AG04450 (cell line): ENCODE measurements around the gene PCDHA10. TPM values are rescaled to one million over a fixed set of nuclear protein-coding genes. Genes with fewer than 3 reads are reported as not detected.
"Not testable (repeated sequence)": the region's sequence is repeated elsewhere in the genome, so short reads cannot be mapped to it uniquely, and the experiment has no call there.

Source experiments
- CTCF ChIA-PET: fragments of 300-600, 350-600 bp; formaldehyde crosslinking; extraction: SDS; loops from one replicate; lab custom pipeline; 2022; ENCODE audit warnings: antibody characterized with exemption, inconsistent platforms; lab: Charles Lee
- POLR2A ChIA-PET: fragments of 350-600 bp; formaldehyde crosslinking; extraction: SDS; loops from one replicate; lab custom pipeline; 2021; ENCODE audit warnings: antibody characterized with exemption, inconsistent platforms; lab: Yijun Ruan, JAX
- DNase-seq: peaks from one replicate; pipeline ENCODE4 v3.0.0-alpha.2; 2011; ENCODE audit warnings: low read depth, low spot score
- H3K27ac ChIP-seq: one replicate; pipeline ENCODE4 v1.5.1; 2012; ENCODE audit warnings: low read depth, low read length, control low read depth
- H3K27me3 ChIP-seq: one replicate; pipeline ENCODE4 v1.6.0; 2012; ENCODE audit warnings: low read length; ENCODE audit not compliant: control insufficient read depth, insufficient read depth
- H3K4me3 ChIP-seq: 2 replicates; pipeline ENCODE4 v1.5.1; 2011; ENCODE audit warnings: mild to moderate bottlenecking, low read depth, low read length, control low read depth
- H3K9me3 ChIP-seq: 2 replicates; pipeline ENCODE4 v1.5.1; 2012; ENCODE audit warnings: low read length; ENCODE audit not compliant: control insufficient read depth, insufficient read depth
- polyA plus RNA-seq: library from polyadenylated mRNA; depleted of rRNA; stranded (reverse); fragments of >200 nt; gene quantifications from 2 replicates; pipeline ENCODE4 v1.2.3, GENCODE V29; 2011
- TF ChIP-seq, protein P1 (sequence below): IDR thresholded peaks from 2 replicates; pipeline ENCODE4 v1.5.1; 2011; ENCODE audit warnings: low read depth, low read length, control low read depth, inconsistent platforms

The PCDHA10 gene
- polyA plus RNA-seq, 1 experiment: 0.01 TPM

DNA sequence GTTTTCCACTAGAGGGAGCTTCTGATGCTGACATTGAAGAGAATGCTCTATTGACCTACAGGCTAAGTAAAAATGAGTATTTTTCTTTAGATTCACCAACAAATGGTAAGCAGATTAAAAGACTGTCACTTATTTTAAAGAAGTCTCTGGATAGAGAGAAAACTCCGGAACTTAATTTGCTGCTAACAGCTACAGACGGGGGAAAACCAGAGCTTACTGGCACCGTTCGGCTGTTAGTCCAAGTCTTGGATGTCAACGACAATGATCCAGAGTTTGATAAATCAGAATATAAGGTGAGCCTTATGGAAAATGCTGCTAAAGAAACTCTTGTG lies 13.8 kb downstream of the PCDHA10 start:
- Histone ChIP-seq H3K4me3 (no peak overlapping the region), H3K27ac (no peak overlapping the region), H3K27me3 (no peaks in the 10 kb centered on the region), H3K9me3 (peaks cover 22% of the 10 kb centered on the region)
- ChIA-PET CTCF (no interaction called here), POLR2A (no interaction called here)
- DNase-seq: no peak
- TF ChIP-seq, protein P1, sequence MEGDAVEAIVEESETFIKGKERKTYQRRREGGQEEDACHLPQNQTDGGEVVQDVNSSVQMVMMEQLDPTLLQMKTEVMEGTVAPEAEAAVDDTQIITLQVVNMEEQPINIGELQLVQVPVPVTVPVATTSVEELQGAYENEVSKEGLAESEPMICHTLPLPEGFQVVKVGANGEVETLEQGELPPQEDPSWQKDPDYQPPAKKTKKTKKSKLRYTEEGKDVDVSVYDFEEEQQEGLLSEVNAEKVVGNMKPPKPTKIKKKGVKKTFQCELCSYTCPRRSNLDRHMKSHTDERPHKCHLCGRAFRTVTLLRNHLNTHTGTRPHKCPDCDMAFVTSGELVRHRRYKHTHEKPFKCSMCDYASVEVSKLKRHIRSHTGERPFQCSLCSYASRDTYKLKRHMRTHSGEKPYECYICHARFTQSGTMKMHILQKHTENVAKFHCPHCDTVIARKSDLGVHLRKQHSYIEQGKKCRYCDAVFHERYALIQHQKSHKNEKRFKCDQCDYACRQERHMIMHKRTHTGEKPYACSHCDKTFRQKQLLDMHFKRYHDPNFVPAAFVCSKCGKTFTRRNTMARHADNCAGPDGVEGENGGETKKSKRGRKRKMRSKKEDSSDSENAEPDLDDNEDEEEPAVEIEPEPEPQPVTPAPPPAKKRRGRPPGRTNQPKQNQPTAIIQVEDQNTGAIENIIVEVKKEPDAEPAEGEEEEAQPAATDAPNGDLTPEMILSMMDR: no peak

DNA sequence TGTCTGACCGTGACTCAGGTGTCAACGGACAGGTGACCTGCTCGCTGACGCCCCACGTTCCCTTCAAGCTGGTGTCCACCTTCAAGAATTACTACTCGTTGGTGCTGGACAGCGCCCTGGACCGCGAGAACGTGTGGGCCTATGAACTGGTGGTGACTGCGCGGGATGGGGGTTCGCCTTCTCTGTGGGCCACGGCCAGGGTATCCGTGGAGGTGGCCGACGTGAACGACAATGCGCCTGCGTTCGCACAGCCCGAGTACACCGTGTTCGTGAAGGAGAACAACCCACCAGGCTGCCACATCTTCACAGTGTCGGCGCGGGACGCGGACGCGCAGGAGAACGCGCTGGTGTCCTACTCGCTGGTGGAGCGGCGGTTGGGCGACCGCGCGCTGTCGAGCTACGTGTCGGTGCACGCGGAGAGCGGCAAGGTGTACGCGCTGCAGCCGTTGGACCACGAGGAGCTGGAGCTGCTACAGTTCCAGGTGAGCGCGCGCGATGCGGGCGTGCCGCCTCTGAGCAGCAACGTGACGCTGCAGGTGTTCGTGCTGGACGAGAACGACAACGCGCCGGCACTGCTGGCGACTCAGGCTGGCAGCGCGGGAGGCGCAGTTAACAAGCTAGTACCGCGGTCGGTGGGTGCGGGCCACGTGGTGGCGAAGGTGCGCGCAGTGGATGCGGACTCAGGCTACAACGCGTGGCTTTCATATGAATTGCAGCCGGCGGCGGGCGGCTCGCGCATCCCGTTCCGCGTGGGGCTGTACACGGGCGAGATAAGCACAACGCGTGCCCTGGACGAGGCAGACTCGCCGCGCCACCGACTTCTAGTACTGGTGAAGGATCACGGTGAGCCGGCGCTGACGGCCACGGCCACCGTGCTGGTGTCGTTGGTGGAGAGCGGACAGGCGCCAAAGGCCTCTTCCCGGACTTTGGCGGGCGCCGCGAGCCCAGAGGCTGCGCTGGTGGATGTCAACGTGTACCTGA lies 14.8 kb downstream of the PCDHA10 start:
- no peak overlapping the region for H3K4me3 ChIP-seq
- H3K9me3 ChIP-seq: peaks cover 26% of the 10 kb centered on the region
- DNase-seq: no peak
- H3K27ac ChIP-seq: no peak overlapping the region
- CTCF ChIA-PET: no interaction called here
- TF ChIP-seq, protein P1: no peak
- H3K27me3 ChIP-seq: no peaks in the 10 kb centered on the region
- POLR2A ChIA-PET: no interaction called here

DNA sequence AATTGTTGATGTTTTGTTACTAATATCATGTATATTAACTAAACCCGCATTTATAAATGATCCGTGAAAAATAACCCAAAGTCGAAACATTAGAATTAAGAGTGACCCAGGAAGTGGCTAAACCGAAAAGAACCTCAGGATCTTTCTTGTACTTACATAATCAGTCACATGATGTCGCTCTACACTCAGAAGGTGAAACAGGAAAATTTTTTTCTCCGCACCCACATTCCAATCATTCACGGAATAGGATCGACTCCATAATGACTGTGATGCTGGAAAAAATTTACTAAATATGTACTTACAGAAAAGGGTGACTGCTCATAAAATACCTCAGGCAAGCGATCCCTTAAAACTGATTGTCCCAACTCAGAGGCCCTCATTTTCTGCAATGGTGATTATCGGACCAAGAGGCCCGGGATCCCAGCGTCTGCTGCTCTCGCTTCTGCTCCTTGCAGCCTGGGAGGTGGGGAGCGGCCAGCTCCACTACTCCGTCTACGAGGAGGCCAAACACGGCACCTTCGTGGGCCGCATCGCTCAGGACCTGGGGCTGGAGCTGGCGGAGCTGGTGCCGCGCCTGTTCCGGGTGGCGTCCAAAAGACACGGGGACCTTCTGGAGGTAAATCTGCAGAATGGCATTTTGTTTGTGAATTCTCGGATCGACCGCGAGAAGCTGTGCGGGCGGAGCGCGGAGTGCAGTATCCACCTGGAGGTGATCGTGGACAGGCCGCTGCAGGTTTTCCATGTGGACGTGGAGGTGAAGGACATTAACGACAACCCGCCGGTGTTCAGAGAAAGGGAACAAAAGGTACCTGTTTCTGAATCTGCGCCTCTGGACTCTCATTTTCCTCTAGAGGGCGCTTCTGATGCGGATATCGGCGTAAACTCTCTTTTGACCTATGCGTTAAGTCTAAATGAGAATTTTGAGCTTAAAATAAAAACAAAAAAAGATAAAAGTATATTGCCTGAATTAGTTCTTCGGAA lies 19.7 kb downstream of the PCDHA10 start, which contains the start of gene PCDHA12:
Gene PCDHA12 (plus strand): TSS at position 224 of the 981 bp plus-strand sequence. CDS start 165 bp downstream, at position 389.
- no peak within 1 kb of the TSS for H3K27ac ChIP-seq
- H3K4me3 ChIP-seq: no peak within 1 kb of the TSS
- DNase-seq: no peak
- H3K9me3 ChIP-seq: peaks cover 34% of the 10 kb centered on the region
- ChIA-PET POLR2A (no interaction called here), CTCF (interaction anchor here (0.5 kb wide), 1 partner anchor 1585 kb away, joined by 3 read pairs; no protein-coding TSS in a partner anchor)
- TF ChIP-seq, protein P1: no peak
- H3K27me3 ChIP-seq: no peaks in the 10 kb centered on the region

DNA sequence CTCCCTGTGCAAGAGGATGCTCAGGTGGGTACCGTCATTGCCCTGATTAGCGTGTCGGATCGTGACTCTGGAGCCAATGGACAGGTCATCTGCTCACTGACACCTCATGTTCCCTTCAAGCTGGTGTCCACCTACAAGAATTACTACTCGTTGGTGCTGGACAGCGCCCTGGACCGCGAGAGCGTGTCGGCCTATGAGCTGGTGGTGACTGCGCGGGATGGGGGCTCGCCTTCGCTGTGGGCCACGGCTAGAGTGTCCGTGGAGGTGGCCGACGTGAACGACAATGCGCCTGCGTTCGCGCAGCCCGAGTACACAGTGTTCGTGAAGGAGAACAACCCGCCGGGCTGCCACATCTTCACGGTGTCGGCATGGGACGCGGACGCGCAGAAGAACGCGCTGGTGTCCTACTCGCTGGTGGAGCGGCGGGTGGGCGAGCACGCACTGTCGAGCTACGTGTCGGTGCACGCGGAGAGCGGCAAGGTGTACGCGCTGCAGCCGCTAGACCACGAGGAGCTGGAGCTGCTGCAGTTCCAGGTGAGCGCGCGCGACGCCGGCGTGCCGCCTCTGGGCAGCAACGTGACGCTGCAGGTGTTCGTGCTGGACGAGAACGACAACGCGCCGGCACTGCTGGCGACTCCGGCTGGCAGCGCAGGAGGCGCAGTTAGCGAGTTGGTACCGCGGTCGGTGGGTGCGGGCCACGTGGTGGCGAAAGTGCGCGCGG lies 21.0 kb downstream of the PCDHA10 start:
- H3K4me3 ChIP-seq, POLR2A ChIA-PET, H3K27ac ChIP-seq, H3K27me3 ChIP-seq, CTCF ChIA-PET, DNase-seq: not testable (repeated sequence)
- H3K9me3 ChIP-seq: peaks cover 25% of the 10 kb centered on the region

DNA sequence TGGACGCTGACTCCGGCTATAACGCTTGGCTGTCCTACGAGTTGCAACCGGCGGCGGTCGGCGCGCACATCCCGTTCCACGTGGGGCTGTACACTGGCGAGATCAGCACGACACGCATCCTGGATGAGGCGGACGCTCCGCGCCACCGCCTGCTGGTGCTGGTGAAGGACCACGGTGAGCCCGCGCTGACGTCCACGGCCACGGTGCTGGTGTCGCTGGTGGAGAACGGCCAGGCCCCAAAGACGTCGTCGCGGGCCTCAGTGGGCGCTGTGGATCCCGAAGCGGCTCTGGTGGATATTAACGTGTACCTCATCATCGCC lies 21.5 kb downstream of the PCDHA10 start:
- CTCF ChIA-PET: no interaction called here
- no peak for DNase-seq
- H3K27me3 ChIP-seq: no peaks in the 10 kb centered on the region
- H3K9me3 ChIP-seq: peaks cover 27% of the 10 kb centered on the region
- TF ChIP-seq, protein P1: no peak
- no peak overlapping the region for H3K4me3 ChIP-seq
- POLR2A ChIA-PET: no interaction called here
- H3K27ac ChIP-seq: no peak overlapping the region
